Epithelial cell of esophagus (primary cell): ENCODE measurements around the gene UGGT1.

Experiments used
- DNase-seq: peaks from one replicate; pipeline ENCODE4 v3.0.0; 2010; ENCODE audit warnings: low read depth
- H3K4me3 ChIP-seq: 2 replicates; pipeline ENCODE4 v1.5.1; 2011; ENCODE audit warnings: mild to moderate bottlenecking, low read length, control low read depth
- TF ChIP-seq, protein P1 (sequence below): IDR thresholded peaks from 2 replicates; pipeline ENCODE4 v1.5.1; 2011; ENCODE audit warnings: low read depth, mild to moderate bottlenecking, low read length, control low read depth, inconsistent platforms; ENCODE audit not compliant: insufficient read depth; ENCODE audit errors: missing control alignments

UGGT1 gene, protein sequence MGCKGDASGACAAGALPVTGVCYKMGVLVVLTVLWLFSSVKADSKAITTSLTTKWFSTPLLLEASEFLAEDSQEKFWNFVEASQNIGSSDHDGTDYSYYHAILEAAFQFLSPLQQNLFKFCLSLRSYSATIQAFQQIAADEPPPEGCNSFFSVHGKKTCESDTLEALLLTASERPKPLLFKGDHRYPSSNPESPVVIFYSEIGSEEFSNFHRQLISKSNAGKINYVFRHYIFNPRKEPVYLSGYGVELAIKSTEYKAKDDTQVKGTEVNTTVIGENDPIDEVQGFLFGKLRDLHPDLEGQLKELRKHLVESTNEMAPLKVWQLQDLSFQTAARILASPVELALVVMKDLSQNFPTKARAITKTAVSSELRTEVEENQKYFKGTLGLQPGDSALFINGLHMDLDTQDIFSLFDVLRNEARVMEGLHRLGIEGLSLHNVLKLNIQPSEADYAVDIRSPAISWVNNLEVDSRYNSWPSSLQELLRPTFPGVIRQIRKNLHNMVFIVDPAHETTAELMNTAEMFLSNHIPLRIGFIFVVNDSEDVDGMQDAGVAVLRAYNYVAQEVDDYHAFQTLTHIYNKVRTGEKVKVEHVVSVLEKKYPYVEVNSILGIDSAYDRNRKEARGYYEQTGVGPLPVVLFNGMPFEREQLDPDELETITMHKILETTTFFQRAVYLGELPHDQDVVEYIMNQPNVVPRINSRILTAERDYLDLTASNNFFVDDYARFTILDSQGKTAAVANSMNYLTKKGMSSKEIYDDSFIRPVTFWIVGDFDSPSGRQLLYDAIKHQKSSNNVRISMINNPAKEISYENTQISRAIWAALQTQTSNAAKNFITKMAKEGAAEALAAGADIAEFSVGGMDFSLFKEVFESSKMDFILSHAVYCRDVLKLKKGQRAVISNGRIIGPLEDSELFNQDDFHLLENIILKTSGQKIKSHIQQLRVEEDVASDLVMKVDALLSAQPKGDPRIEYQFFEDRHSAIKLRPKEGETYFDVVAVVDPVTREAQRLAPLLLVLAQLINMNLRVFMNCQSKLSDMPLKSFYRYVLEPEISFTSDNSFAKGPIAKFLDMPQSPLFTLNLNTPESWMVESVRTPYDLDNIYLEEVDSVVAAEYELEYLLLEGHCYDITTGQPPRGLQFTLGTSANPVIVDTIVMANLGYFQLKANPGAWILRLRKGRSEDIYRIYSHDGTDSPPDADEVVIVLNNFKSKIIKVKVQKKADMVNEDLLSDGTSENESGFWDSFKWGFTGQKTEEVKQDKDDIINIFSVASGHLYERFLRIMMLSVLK (N-terminal part only)

DNA sequence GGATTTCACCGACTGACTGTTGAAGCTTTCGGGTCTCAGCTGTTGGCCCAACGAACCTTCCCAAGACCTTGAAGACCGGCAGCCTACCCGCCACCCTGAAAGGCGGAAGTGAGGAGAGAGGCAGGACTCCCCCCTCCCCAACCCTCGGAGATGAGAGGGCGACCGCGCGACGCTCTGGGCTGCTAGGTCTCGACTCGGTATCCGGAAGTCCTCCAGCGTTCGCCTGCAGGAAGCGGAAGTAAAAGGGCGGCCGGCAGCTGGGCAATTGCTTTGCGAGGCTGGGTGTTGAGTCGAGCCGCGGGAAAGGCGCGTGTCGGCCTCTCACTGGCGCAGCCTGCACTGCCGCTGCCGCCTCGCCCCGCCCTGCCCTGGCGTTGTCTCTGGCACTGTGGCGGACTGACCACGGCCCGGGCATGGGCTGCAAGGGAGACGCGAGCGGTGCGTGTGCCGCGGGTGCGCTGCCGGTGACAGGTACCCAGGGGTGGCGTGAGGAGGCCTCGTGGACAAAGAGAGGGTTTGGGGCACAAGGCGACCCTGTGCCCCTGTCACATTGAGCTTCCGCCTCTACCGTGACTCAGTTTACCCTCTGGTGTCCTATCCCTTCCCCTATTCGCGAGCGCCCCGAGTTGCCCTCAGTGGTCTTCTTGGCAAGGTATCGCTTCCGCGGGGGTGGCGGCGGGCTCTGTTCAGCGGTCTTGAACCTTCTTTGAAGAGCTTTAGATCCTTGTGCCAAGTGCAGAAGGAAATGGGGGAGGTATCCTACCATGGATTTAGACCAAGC is at the start of gene UGGT1:
TSS of gene UGGT1 (plus strand) at position 256 of the 781 bp plus-strand sequence. CDS start at position 414, 158 bp downstream.
- TF ChIP-seq, protein P1, sequence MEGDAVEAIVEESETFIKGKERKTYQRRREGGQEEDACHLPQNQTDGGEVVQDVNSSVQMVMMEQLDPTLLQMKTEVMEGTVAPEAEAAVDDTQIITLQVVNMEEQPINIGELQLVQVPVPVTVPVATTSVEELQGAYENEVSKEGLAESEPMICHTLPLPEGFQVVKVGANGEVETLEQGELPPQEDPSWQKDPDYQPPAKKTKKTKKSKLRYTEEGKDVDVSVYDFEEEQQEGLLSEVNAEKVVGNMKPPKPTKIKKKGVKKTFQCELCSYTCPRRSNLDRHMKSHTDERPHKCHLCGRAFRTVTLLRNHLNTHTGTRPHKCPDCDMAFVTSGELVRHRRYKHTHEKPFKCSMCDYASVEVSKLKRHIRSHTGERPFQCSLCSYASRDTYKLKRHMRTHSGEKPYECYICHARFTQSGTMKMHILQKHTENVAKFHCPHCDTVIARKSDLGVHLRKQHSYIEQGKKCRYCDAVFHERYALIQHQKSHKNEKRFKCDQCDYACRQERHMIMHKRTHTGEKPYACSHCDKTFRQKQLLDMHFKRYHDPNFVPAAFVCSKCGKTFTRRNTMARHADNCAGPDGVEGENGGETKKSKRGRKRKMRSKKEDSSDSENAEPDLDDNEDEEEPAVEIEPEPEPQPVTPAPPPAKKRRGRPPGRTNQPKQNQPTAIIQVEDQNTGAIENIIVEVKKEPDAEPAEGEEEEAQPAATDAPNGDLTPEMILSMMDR = no peak
- peak; percentile 98 for DNase-seq
- peak within 1 kb of the TSS; percentile 68 for H3K4me3 ChIP-seq

DNA sequence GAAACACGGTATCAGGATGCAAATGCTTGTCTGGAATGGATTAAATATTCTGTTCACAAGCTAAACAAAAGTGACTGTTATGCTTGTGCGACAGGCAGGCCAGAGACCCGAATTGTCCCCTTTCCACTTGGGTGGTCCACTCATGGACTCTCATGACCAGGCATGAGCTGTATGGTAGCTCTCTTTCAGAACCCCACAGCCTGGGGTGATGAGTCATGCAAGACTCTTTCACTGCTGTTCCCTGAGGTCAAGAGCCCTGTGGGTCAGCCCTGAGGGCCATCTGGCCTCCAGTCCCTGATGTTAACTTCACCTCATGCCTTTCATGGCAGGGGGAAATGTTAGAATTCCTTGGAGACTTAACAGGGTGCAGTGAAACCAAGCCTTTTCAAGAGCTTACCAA is 49.4 kb upstream of the UGGT1 start:
- DNase-seq = no peak
- H3K4me3 ChIP-seq = no peak overlapping the region
- TF ChIP-seq, protein P1 = no peak

DNA sequence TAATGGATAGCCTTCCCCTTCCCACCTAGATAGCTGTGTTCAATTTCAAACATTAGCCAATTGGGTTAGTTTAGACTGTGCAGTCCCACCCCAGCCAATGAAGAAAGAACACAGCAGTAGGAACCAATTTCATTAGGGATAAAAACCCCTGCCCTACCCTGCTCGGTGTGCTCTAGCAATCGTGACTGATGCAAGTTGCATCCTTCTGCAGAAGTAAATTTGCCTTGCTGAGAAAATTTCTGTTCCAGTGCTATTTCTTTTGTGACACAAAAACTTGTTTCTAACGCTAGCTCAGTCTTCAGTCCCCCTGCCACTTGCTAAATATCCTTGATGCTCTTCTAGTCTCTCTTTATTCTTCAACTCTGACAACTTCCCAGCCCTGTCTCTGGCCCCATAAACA is 48.0 kb upstream of the UGGT1 start:
- DNase-seq = no peak
- TF ChIP-seq, protein P1 = no peak
- H3K4me3 ChIP-seq = no peak overlapping the region

DNA sequence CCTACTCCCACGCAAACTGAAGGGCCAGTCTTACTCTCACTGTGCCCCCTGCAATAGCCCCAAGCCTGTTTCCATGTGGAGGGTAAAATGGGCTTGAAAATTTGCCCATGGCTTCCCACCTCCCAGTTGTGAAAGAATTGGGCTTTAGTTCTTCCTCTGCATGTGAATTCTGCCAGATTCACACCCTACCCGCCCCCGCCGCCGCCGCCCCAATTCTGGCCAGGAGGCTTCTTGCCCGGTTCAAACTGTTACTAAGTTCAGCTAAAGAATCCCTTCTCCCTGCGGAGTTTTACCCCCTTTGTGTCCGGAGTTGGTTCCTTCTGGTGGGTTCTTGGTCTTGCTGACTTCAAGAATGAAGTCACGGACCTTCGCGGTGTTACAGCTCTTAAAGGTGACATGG is 37.7 kb upstream of the UGGT1 start:
- H3K4me3 ChIP-seq = no peak overlapping the region
- TF ChIP-seq, protein P1 = no peak
- no peak for DNase-seq

DNA sequence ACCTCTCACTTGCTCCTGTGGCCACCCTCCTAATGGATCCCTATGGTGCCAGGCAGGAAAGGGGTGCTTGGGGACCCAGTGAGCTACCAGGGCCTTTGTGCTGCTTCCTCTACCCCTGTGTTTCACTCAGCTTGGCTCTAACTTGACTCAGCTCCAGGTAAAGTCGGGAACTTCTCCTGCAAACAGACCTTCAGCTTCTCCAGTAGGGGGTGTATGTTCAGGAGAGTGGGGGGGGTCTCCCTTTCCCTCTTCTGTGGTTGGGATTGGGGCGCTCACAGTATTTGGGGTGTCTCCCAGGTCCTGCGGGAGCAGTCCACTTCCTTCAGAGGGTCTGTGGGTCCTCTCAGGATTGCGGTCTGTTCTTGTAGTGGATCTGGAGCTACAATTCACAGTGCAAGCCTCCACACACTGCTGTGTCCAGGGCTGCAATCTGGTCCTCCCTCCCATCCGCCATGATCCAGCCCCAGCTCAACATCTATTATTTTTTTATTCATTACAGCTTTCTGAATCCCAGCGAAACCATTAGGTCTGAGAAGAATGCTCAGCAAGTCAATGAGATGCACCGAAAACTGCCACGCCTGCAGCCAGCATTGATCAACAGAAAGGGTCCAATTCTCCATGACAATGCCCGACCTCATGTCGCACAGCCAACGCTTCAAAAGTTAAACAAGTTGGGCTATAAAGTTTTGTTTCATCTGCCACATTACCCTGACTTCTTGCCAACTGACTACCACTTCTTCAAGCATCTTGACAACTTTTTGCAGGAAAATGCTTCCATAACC is 36.7 kb upstream of the UGGT1 start:
- DNase-seq = no peak
- TF ChIP-seq, protein P1 = no peak
- H3K4me3 ChIP-seq = no peak overlapping the region
